OCI-LY7 (cell line): ENCODE results near the gene ZNF688. TPM values are rescaled to one million over a fixed set of nuclear protein-coding genes. Genes with fewer than 3 reads are reported as not detected.

ENCODE experiments used
- BruUV-seq: library from RNA; stranded (reverse); fragments of 400-500 nt; replicated peaks from 2 replicates; lab custom pipeline; 2021; lab: Mats Ljungman, UMichigan
- CTCF ChIA-PET: fragments of 300-600 bp; sonication (Branson Sonifier 250); formaldehyde crosslinking; loops from one replicate; lab custom pipeline; 2022; ENCODE audit warnings: antibody characterized with exemption; ENCODE audit not compliant: unreplicated experiment; lab: Charles Lee
- POLR2A ChIA-PET: fragments of 300-600 bp; sonication (Branson Sonifier 250); formaldehyde crosslinking; loops from one replicate; lab custom pipeline; 2022; ENCODE audit warnings: antibody characterized with exemption; lab: Charles Lee
- DNase-seq: peaks from one replicate; pipeline ENCODE4 v3.0.0-alpha.2; 2015; ENCODE audit warnings: low spot score
- H2AFZ ChIP-seq: fragments of 200-600 bp; sonication (generic), shearing (Covaris generic); 2 replicates; pipeline ENCODE4 v1.6.1; 2014; ENCODE audit warnings: mild to moderate bottlenecking, antibody characterized with exemption, low read length, moderate library complexity
- H3K27ac ChIP-seq: fragments of 200-600 bp; sonication (generic); 2 replicates; pipeline ENCODE4 v1.5.1; 2014; ENCODE audit warnings: mixed run types, low read depth, mild to moderate bottlenecking, moderate library complexity, low read length, inconsistent platforms; ENCODE audit not compliant: poor library complexity, severe bottlenecking
- H3K36me3 ChIP-seq: fragments of 200-600 bp; sonication (generic); 2 replicates; pipeline ENCODE4 v1.6.1; 2014; ENCODE audit warnings: mild to moderate bottlenecking, antibody characterized with exemption, low read length, moderate library complexity, mixed read lengths; ENCODE audit not compliant: insufficient read depth
- H3K4me1 ChIP-seq: fragments of 200-600 bp; sonication (generic); 2 replicates; pipeline ENCODE4 v1.5.1; 2014; ENCODE audit warnings: mild to moderate bottlenecking, low read length; ENCODE audit not compliant: insufficient read depth, poor library complexity, severe bottlenecking
- H3K4me2 ChIP-seq: fragments of 200-600 bp; sonication (generic); 2 replicates; pipeline ENCODE4 v1.6.1; 2014; ENCODE audit warnings: mild to moderate bottlenecking, low read length
- H3K4me3 ChIP-seq: fragments of 200-600 bp; sonication (generic); 2 replicates; pipeline ENCODE4 v1.5.1; 2014; ENCODE audit warnings: mild to moderate bottlenecking, low read depth, low read length; ENCODE audit not compliant: poor library complexity, severe bottlenecking
- H3K79me2 ChIP-seq: fragments of 200-600 bp; sonication (generic); 2 replicates; pipeline ENCODE4 v1.6.1; 2016; ENCODE audit warnings: low read depth, mild to moderate bottlenecking, low read length, moderate library complexity, mixed read lengths; ENCODE audit not compliant: insufficient read depth
- H3K9me2 ChIP-seq: fragments of 200-600 bp; sonication (generic); 2 replicates; pipeline ENCODE4 v1.6.1; 2016; ENCODE audit warnings: mild to moderate bottlenecking, low read length, mixed read lengths; ENCODE audit not compliant: insufficient read depth
- H3K9me3 ChIP-seq: fragments of 200-600 bp; sonication (generic); 2 replicates; pipeline ENCODE4 v1.6.1; 2014; ENCODE audit warnings: mild to moderate bottlenecking, mixed run types, low read length, mixed read lengths
- H4K20me1 ChIP-seq: fragments of 200-600 bp; sonication (generic); 2 replicates; pipeline ENCODE4 v1.6.1; 2014; ENCODE audit warnings: mild to moderate bottlenecking, antibody characterized with exemption, low read length, moderate library complexity, mixed read lengths; ENCODE audit not compliant: insufficient read depth
- EZH2phosphoT487 ChIP-seq: fragments of 200-600 bp; sonication (generic); IDR thresholded peaks from 2 replicates; pipeline ENCODE4 v1.6.1; 2018; ENCODE audit warnings: low read depth, borderline replicate concordance, mild to moderate bottlenecking, mixed run types, antibody characterized with exemption, low read length, moderate library complexity, mixed read lengths
- intact Hi-C: fragments of 100-400 bp; cut with micrococcal nuclease; formaldehyde crosslinking; loops from one replicate; pipeline ENCODE4 v1.10.0; 2022; ENCODE audit not compliant: unreplicated experiment
- total RNA-seq, 2 experiments: library from RNA; depleted of rRNA in 1 of 2; stranded (reverse); fragments of >200 nt in 1 of 2; shearing (Covaris generic) in 1 of 2; gene quantifications; 2 replicates each; pipeline ENCODE4 v1.2.3, GENCODE V29; 2014 to 2022
- TF ChIP-seq, protein P1 (sequence below): fragments of 200-600 bp; sonication (generic); conservative IDR thresholded peaks from 2 replicates; pipeline ENCODE4 v1.5.1; 2014; ENCODE audit warnings: mild to moderate bottlenecking, antibody characterized with exemption, low read length, moderate library complexity, mixed read lengths

The ZNF688 gene
- total RNA-seq, 2 experiments from 2014 or later = 15.3 to 17.5 TPM

- no peak for TF ChIP-seq EZH2phosphoT487
- TF ChIP-seq, protein P1, sequence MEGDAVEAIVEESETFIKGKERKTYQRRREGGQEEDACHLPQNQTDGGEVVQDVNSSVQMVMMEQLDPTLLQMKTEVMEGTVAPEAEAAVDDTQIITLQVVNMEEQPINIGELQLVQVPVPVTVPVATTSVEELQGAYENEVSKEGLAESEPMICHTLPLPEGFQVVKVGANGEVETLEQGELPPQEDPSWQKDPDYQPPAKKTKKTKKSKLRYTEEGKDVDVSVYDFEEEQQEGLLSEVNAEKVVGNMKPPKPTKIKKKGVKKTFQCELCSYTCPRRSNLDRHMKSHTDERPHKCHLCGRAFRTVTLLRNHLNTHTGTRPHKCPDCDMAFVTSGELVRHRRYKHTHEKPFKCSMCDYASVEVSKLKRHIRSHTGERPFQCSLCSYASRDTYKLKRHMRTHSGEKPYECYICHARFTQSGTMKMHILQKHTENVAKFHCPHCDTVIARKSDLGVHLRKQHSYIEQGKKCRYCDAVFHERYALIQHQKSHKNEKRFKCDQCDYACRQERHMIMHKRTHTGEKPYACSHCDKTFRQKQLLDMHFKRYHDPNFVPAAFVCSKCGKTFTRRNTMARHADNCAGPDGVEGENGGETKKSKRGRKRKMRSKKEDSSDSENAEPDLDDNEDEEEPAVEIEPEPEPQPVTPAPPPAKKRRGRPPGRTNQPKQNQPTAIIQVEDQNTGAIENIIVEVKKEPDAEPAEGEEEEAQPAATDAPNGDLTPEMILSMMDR = no peak
- Histone ChIP-seq H3K9me2 (no peaks in the 10 kb centered on the region), H3K4me3 (no peak overlapping the region), H3K27ac (no peak overlapping the region), H3K36me3 (peaks cover 21% of the 10 kb centered on the region), H3K4me2 (no peak overlapping the region), H3K4me1 (peaks cover 47% of the 10 kb centered on the region), H4K20me1 (no peaks in the 10 kb centered on the region), H3K79me2 (peaks cover 28% of the 10 kb centered on the region; the same call in 1 of the 2 replicates), H3K9me3 (no peaks in the 10 kb centered on the region), H2AFZ (no peak overlapping the region)
- POLR2A ChIA-PET = interaction anchor here (0.6 to 4.6 kb wide), 2 partner anchors 25 to 207 kb away, joined by 3 to 54 read pairs; partner anchors contain the start of gene ZNF764
- intact Hi-C loops = no loop called here
- CTCF ChIA-PET = no interaction called here
- BruUV-seq = no TSS peak
- no peak for DNase-seq
These were observed 39.0 kb downstream of the ZNF688 start for GRCh38 chr16:30532285-30533145.

DNA sequence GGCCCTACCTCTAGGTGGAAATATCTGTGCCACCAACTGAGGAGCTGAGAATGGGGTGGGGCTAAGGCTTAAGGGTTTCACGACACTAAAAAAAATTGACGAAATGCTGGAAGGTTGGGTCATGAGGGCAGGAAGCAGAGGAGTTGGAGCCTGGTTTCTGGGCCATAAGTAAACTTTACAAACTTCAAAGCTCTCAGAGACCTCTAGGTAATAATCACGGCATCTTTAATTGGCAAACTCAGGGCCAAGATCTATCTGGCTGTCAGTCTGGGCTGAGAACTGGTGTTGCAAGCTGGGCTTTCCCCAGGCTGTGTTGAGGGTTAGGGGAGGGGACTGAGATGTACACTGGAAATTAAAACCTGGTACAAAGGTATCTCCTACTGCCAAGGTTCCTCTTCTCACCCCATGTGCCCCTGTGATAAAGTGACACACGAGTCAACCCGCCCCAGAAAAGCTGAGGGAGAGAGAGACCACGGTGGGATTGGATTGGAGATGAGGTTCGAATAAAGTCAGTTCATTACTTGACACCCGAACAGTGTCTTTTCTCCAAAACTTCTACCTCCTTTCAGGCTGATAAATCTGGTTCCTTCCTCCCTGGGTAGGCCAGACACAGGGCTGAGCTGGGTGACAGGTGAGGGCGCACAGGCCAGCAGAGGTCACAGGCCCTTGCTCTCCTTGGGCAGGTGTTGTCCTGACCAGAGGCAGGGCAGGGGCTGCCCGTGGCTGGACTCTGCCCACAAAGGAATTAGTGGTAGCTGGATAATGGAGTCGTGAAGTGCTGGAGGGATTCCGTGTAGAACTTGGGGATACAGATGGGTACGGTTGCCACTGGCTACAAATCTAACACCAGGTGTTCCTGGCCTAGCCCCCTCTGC, 41.1 kb downstream of the ZNF688 start:
- intact Hi-C loops = no loop called here
- peaks cover 14% of the 10 kb centered on the region; the same call in 1 of the 2 replicates for H3K79me2 ChIP-seq
- peaks cover 21% of the 10 kb centered on the region for H3K36me3 ChIP-seq
- no peaks in the 10 kb centered on the region for H3K9me3 ChIP-seq
- no peak for DNase-seq
- no peaks in the 10 kb centered on the region for H4K20me1 ChIP-seq
- peaks cover 39% of the 10 kb centered on the region for H3K4me1 ChIP-seq
- H3K4me2 ChIP-seq = no peak overlapping the region
- no peak overlapping the region for H3K4me3 ChIP-seq
- no peak for TF ChIP-seq EZH2phosphoT487
- TF ChIP-seq, protein P1 = no peak
- H2AFZ ChIP-seq = no peak overlapping the region
- H3K27ac ChIP-seq = no peak overlapping the region
- BruUV-seq = no TSS peak
- POLR2A ChIA-PET = interaction anchor here (1.2 to 1.7 kb wide), 2 partner anchors 28 to 81 kb away, joined by 3 to 7 read pairs; partner anchors contain the start of gene ZNF764
- no peaks in the 10 kb centered on the region for H3K9me2 ChIP-seq
- CTCF ChIA-PET = interaction anchor here (0.7 kb wide), 1 partner anchor 51 kb away, joined by 4 read pairs; no protein-coding TSS in a partner anchor
